Testis (tissue), 2 donors: Measurements from ENCODE around the gene PHF13.

ENCODE experiments used
- CTCF ChIP-seq, 3 experiments: fragments of 450-650 bp in 2 of 3; fragments of 200-600 bp in 1 of 3; sonication (generic) in 1 of 3; IDR thresholded peaks; one replicate each; pipeline ENCODE4 v1.5.1; 2016 to 2019; ENCODE audit warnings: antibody characterized with exemption in 3 of 3, mild to moderate bottlenecking in 2 of 3, moderate library complexity in 1 of 3
- POLR2A ChIP-seq: fragments of 450-650 bp; IDR thresholded peaks from one replicate; pipeline ENCODE4 v1.6.1; 2017; ENCODE audit warnings: antibody characterized with exemption, mild to moderate bottlenecking, moderate library complexity

- TF ChIP-seq POLR2A (no peak), CTCF (IDR thresholded peaks at IDR 0.05) (no peak)
These were observed 21.8 kb downstream of the PHF13 start for GRCh38 chr1:6635161-6635909.
